OCI-LY1 (cell line): ENCODE measurements around the gene NAV2.

ENCODE experiments used
- H2AFZ ChIP-seq: fragments of 200-600 bp; sonication (generic), shearing (Covaris generic); 2 replicates; pipeline ENCODE4 v1.6.0; 2014; ENCODE audit warnings: antibody characterized with exemption, mild to moderate bottlenecking, low read length
- H3F3A ChIP-seq: fragments of 200-600 bp; sonication (generic), shearing (Covaris generic); 2 replicates; pipeline ENCODE4 v1.6.0; 2014; ENCODE audit warnings: mild to moderate bottlenecking, antibody characterized with exemption, low read length, moderate library complexity; ENCODE audit not compliant: insufficient read depth
- H3K27ac ChIP-seq: fragments of 200-600 bp; sonication (generic); 2 replicates; pipeline ENCODE4 v1.5.1; 2014; ENCODE audit warnings: low read length, mixed run types, mild to moderate bottlenecking, low read depth; ENCODE audit not compliant: poor library complexity, severe bottlenecking
- H3K27me3 ChIP-seq: fragments of 200-600 bp; sonication (generic); 2 replicates; pipeline ENCODE4 v1.6.0; 2014; ENCODE audit warnings: antibody characterized with exemption, mild to moderate bottlenecking, low read length, moderate library complexity; ENCODE audit not compliant: insufficient read depth
- H3K36me3 ChIP-seq: fragments of 200-600 bp; sonication (generic); 2 replicates; pipeline ENCODE4 v1.6.1; 2014; ENCODE audit warnings: mild to moderate bottlenecking, antibody characterized with exemption, low read length, moderate library complexity, mixed read lengths; ENCODE audit not compliant: insufficient read depth
- H3K4me1 ChIP-seq: fragments of 200-600 bp; sonication (generic); 2 replicates; pipeline ENCODE4 v1.5.1; 2014; ENCODE audit warnings: mild to moderate bottlenecking, low read length, moderate library complexity; ENCODE audit not compliant: insufficient read depth, severe bottlenecking
- H3K4me2 ChIP-seq: fragments of 200-600 bp; sonication (generic), shearing (Covaris generic); 2 replicates; pipeline ENCODE4 v1.6.1; 2014; ENCODE audit warnings: low read length
- H3K4me3 ChIP-seq: fragments of 200-600 bp; sonication (generic); 2 replicates; pipeline ENCODE4 v1.5.1; 2014; ENCODE audit warnings: low read length, low read depth, mild to moderate bottlenecking, mixed read lengths; ENCODE audit not compliant: poor library complexity, severe bottlenecking
- H3K79me2 ChIP-seq: fragments of 200-600 bp; shearing (Covaris generic); 2 replicates; pipeline ENCODE4 v1.6.1; 2016; ENCODE audit warnings: mixed run types, low read length, mixed read lengths; ENCODE audit not compliant: insufficient read depth
- H3K9ac ChIP-seq: fragments of 200-600 bp; sonication (generic), shearing (Covaris generic); 2 replicates; pipeline ENCODE4 v1.6.1; 2014; ENCODE audit warnings: mild to moderate bottlenecking, low read length, mixed read lengths
- H3K9me2 ChIP-seq: fragments of 200-600 bp; sonication (generic), shearing (Covaris generic); 2 replicates; pipeline ENCODE4 v1.6.1; 2014; ENCODE audit warnings: low read depth, mild to moderate bottlenecking, low read length, mixed read lengths
- H3K9me3 ChIP-seq: fragments of 200-600 bp; shearing (Covaris generic); 2 replicates; pipeline ENCODE4 v1.6.1; 2014; ENCODE audit warnings: low read length, mixed read lengths
- H4K20me1 ChIP-seq: fragments of 200-600 bp; sonication (generic), shearing (Covaris generic); 2 replicates; pipeline ENCODE4 v1.6.0; 2016; ENCODE audit warnings: mild to moderate bottlenecking, low read length; ENCODE audit not compliant: insufficient read depth
- EZH2 ChIP-seq: fragments of 200-600 bp; sonication (generic), shearing (Covaris generic); IDR thresholded peaks from 2 replicates; pipeline ENCODE4 v1.8.0; 2017; ENCODE audit warnings: borderline replicate concordance, mixed run types, mild to moderate bottlenecking, antibody characterized with exemption, low read length, moderate library complexity, mixed read lengths
- TF ChIP-seq, protein P1 (sequence below): fragments of 200-600 bp; sonication (generic), shearing (Covaris generic); IDR thresholded peaks from 2 replicates; pipeline ENCODE4 v1.5.1; 2017; ENCODE audit warnings: mild to moderate bottlenecking, antibody characterized with exemption, low read length, moderate library complexity, mixed read lengths

NAV2 gene

DNA sequence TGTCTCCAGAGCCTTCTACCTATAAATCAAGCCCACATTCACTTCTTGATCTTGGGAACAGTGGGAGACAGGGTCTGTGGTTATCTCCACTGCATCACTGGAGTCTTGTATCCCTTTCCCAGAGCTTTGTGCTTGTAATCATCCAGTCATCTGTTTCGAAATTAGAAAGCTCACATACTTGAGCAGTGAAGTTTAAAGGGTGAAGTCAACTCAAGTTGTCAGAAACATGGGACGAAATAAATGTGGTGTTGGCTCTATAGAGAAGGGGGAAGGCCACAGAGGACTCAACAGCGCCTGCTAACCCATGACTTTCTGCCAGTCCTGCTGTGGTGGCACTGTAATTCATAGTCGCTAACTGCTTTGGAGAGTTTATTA lies 250.2 kb downstream of the NAV2 start:
- Histone ChIP-seq H3K36me3 (no peaks in the 10 kb centered on the region), H3F3A (no peaks in the 10 kb centered on the region), H3K9me3 (no peaks in the 10 kb centered on the region), H2AFZ (no peak overlapping the region), H3K79me2 (no peaks in the 10 kb centered on the region), H3K4me1 (no peaks in the 10 kb centered on the region), H3K9me2 (no peaks in the 10 kb centered on the region), H3K27ac (no peak overlapping the region), H3K27me3 (no peaks in the 10 kb centered on the region), H3K9ac (no peak overlapping the region), H3K4me2 (no peak overlapping the region), H3K4me3 (no peak overlapping the region), H4K20me1 (no peaks in the 10 kb centered on the region)
- no peak for TF ChIP-seq EZH2
- TF ChIP-seq, protein P1, sequence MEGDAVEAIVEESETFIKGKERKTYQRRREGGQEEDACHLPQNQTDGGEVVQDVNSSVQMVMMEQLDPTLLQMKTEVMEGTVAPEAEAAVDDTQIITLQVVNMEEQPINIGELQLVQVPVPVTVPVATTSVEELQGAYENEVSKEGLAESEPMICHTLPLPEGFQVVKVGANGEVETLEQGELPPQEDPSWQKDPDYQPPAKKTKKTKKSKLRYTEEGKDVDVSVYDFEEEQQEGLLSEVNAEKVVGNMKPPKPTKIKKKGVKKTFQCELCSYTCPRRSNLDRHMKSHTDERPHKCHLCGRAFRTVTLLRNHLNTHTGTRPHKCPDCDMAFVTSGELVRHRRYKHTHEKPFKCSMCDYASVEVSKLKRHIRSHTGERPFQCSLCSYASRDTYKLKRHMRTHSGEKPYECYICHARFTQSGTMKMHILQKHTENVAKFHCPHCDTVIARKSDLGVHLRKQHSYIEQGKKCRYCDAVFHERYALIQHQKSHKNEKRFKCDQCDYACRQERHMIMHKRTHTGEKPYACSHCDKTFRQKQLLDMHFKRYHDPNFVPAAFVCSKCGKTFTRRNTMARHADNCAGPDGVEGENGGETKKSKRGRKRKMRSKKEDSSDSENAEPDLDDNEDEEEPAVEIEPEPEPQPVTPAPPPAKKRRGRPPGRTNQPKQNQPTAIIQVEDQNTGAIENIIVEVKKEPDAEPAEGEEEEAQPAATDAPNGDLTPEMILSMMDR, result no peak

DNA sequence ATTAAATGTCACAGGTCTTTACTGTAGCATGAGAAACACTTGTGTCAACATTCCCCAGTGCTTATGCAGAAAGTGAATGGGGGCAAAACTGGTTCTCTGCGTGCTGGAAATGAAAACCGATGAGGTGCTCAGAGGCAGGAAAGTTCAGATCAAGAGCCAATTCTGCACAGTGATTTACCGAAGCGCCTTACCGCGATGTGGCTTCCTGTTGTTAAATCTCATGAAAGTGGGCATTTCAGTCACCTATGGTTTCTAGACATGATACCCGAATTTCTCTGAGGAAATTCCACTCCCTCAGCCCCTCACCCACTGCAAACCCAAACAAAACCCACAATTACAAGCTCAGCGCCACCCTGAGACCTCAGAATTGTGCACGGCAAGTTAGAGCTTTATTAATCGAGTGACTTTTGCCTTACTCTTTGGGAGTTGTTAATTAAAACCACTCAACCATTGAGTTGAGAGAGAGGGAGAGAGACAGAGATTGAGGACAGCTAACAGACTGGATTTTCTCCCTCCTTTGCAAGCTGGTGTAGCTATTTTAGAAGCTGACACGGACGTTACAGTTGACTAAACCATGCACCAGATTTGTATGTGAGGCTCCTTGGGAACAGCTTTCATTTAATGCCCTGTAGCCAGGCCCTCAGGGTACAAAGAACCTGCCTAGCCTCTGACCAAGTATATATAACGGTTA lies 251.2 kb downstream of the NAV2 start:
- Histone ChIP-seq H3K9ac (no peak overlapping the region), H3K4me2 (no peak overlapping the region), H3K9me3 (no peaks in the 10 kb centered on the region), H3K27ac (no peak overlapping the region), H3K79me2 (no peaks in the 10 kb centered on the region), H3K27me3 (no peaks in the 10 kb centered on the region), H3F3A (no peaks in the 10 kb centered on the region), H3K9me2 (no peaks in the 10 kb centered on the region), H4K20me1 (no peaks in the 10 kb centered on the region), H2AFZ (no peak overlapping the region), H3K4me1 (no peaks in the 10 kb centered on the region), H3K4me3 (no peak overlapping the region), H3K36me3 (no peaks in the 10 kb centered on the region)
- TF ChIP-seq, protein P1, result no peak
- TF ChIP-seq EZH2, result no peak

DNA sequence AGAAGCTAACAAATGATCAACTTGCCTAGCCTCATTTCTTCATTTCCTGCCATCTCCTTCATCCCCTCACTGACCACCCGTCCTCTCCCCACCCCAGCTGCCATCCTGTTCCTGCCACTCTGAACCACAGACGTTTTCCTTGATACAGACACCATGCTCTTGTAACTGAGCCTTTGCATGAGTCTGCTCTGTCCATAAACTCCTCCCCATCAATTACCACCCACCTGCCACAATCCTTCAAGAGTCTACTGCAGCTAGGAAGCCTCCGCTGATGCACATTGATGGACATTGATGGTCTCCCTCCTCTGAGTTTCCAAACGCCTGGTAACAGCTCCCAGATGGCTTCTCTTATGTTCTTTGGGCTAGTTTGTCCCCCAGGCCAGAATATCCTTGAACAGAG lies 253.8 kb downstream of the NAV2 start:
- Histone ChIP-seq H4K20me1 (no peaks in the 10 kb centered on the region), H3K36me3 (no peaks in the 10 kb centered on the region), H3K27me3 (no peaks in the 10 kb centered on the region), H3K4me3 (no peak overlapping the region), H3K4me2 (no peak overlapping the region), H2AFZ (no peak overlapping the region), H3K9ac (no peak overlapping the region), H3K79me2 (no peaks in the 10 kb centered on the region), H3F3A (no peaks in the 10 kb centered on the region), H3K9me2 (no peaks in the 10 kb centered on the region), H3K4me1 (peaks cover 4% of the 10 kb centered on the region), H3K9me3 (no peaks in the 10 kb centered on the region), H3K27ac (no peak overlapping the region)
- TF ChIP-seq EZH2, result no peak
- TF ChIP-seq, protein P1, result no peak
